HepG2 (cell line): ENCODE results near the gene COL4A6. TPM values are rescaled to one million over a fixed set of nuclear protein-coding genes. Genes with fewer than 3 reads are reported as not detected.

ENCODE experiments used
- ATAC-seq: fragments of 200-7000 bp; cut with Tn5 transposase; 3 replicates; pipeline ENCODE4 v1.9.1; 2020; ENCODE audit warnings: mild to moderate bottlenecking, moderate library complexity
- BruUV-seq: library from RNA; stranded (reverse); fragments of 400-500 nt; replicated peaks from 2 replicates; lab custom pipeline; 2021; lab: Mats Ljungman, UMichigan
- CTCF ChIA-PET: fragments of 300-600 bp; formaldehyde crosslinking; extraction: SDS; loops from one replicate; lab custom pipeline; 2021; ENCODE audit warnings: low total read pairs, inconsistent platforms, low intra/inter-chr PET ratio; lab: Yijun Ruan, JAX
- POLR2A ChIA-PET: fragments of 350-600 bp; sonication (Branson Sonifier 250); formaldehyde crosslinking; loops from one replicate; lab custom pipeline; 2020; ENCODE audit warnings: antibody characterized with exemption, inconsistent platforms; lab: Yijun Ruan, JAX
- DNase-seq: peaks from one replicate; pipeline ENCODE4 v3.0.0-alpha.2; 2015; ENCODE audit warnings: low spot score
- FAIRE-seq: peaks from 3 replicates; lab custom pipeline; 2011; peaks lifted over from hg19 to GRCh38; lab: Jason Lieb, UNC
- H2AFZ ChIP-seq: one replicate; pipeline ENCODE4 v1.6.1; 2011; ENCODE audit warnings: low read length, inconsistent platforms
- H3K27ac ChIP-seq: fragments of 300-600 bp; 3 replicates; pipeline ENCODE4 v1.8.0; 2011; ENCODE audit warnings: mixed run types, mild to moderate bottlenecking, mixed read lengths, low read length, inconsistent platforms; ENCODE audit not compliant: insufficient read depth; ENCODE audit errors: extremely low read length
- H3K27me3 ChIP-seq, 2 experiments: fragments of 200-600 bp in 1 of 2; 2 replicates in 1 of 2; 3 replicates in 1 of 2; pipeline versions ENCODE4 v1.6.0 to v1.8.0; 2011; ENCODE audit warnings: low read length in 2 of 2, mild to moderate bottlenecking in 2 of 2, moderate library complexity in 2 of 2, inconsistent platforms in 1 of 2; ENCODE audit not compliant: insufficient read depth in 2 of 2, control insufficient read depth in 1 of 2
- H3K36me3 ChIP-seq, 2 experiments: fragments of 200-600 bp in 1 of 2; replicated peaks in 1 of 2; 2 replicates in 1 of 2; 3 replicates in 1 of 2; pipeline versions ENCODE4 v1.5.1 to v1.8.0; 2011; ENCODE audit warnings: low read length in 2 of 2, inconsistent platforms in 1 of 2; ENCODE audit not compliant: insufficient read depth in 2 of 2, control insufficient read depth in 1 of 2
- H3K4me1 ChIP-seq: 2 replicates; pipeline ENCODE4 v1.5.1; 2012; ENCODE audit warnings: low read length, inconsistent platforms; ENCODE audit not compliant: insufficient read depth
- H3K4me2 ChIP-seq: 2 replicates; pipeline ENCODE4 v1.6.0; 2011; ENCODE audit warnings: low read depth, low read length, inconsistent platforms
- H3K4me3 ChIP-seq, 3 experiments: fragments of 200-600 bp in 1 of 3; sonication (generic), shearing (Covaris generic) in 1 of 3; replicated peaks in 1 of 3; 2 replicates each; pipeline ENCODE4 v1.5.1; 2011 to 2016; ENCODE audit warnings: low read length in 3 of 3, inconsistent platforms in 2 of 3, low read depth in 2 of 3, mild to moderate bottlenecking in 2 of 3, control low read depth in 1 of 3, mixed read lengths in 1 of 3; ENCODE audit not compliant: insufficient read depth in 1 of 3
- H3K79me2 ChIP-seq: one replicate; pipeline ENCODE4 v1.6.1; 2011; ENCODE audit warnings: low read length, inconsistent platforms; ENCODE audit not compliant: insufficient read depth
- H3K9ac ChIP-seq: 2 replicates; pipeline ENCODE4 v1.6.0; 2011; ENCODE audit warnings: mild to moderate bottlenecking, low read depth, low read length, inconsistent platforms; ENCODE audit not compliant: insufficient read depth
- H3K9me3 ChIP-seq: 2 replicates; pipeline ENCODE4 v1.5.1; 2012; ENCODE audit warnings: mild to moderate bottlenecking, low read length
- H4K20me1 ChIP-seq: 2 replicates; pipeline ENCODE4 v1.6.0; 2011; ENCODE audit warnings: inconsistent platforms, mild to moderate bottlenecking, low read length, moderate library complexity; ENCODE audit not compliant: insufficient read depth
- KDM3A ChIP-seq: IDR thresholded peaks from 2 replicates; pipeline ENCODE4 v1.6.1; 2018; ENCODE audit warnings: low read depth, missing compliant biosample characterization
- RFXANK ChIP-seq: IDR thresholded peaks from 2 replicates; pipeline ENCODE4 v1.6.1; 2016
- SP2 ChIP-seq: sonication (generic); formaldehyde crosslinking; IDR thresholded peaks from 2 replicates; pipeline ENCODE4 v1.5.1; 2020; ENCODE audit warnings: mild to moderate bottlenecking, missing genetic modification reagents
- ZNF17 ChIP-seq: sonication (generic); formaldehyde crosslinking; IDR thresholded peaks from 2 replicates; pipeline ENCODE4 v1.5.0; 2020; ENCODE audit warnings: mild to moderate bottlenecking, missing genetic modification reagents
- ZNF354B ChIP-seq: sonication (generic); formaldehyde crosslinking; IDR thresholded peaks from 2 replicates; pipeline ENCODE4 v1.8.0; 2022; ENCODE audit warnings: mild to moderate bottlenecking, missing genetic modification reagents
- WGBS: methylation state at CpG from one replicate; pipeline ENCODE4 v1.1.6; 2017; ENCODE audit warnings: low lambda C conversion rate; 5-methylcytosine and 5-hydroxymethylcytosine counted together
- in situ Hi-C: cut with HindIII; loops from 2 replicates; pipeline ENCODE4 v1.10.0; 2017; ENCODE audit warnings: low pct_unique_long_range_greater_than_20kb; ENCODE audit not compliant: extremely low pct_ligation_motif_present
- intact Hi-C: fragments of 100-400 bp; cut with micrococcal nuclease; formaldehyde crosslinking; loops from one replicate; pipeline ENCODE4 v1.10.0; 2022; ENCODE audit not compliant: unreplicated experiment
- polyA plus RNA-seq, 8 experiments: library from polyadenylated mRNA; depleted of rRNA in 3 of 8; stranded (reverse) in 7 of 8; unstranded in 1 of 8; fragments of >200 nt; fragmentation: Illumina TruSeq in 4 of 8; extraction: Trizol in 4 of 8; gene quantifications; 2 replicates each; pipeline versions ENCODE4 v1.2.1 to v1.2.3, GENCODE V29; 2011 to 2016; ENCODE audit warnings: low read depth in 4 of 8, missing spikeins in 1 of 8, mixed read lengths in 1 of 8; ENCODE audit not compliant: insufficient read depth in 1 of 8
- total RNA-seq, 5 experiments: library from RNA; depleted of rRNA; stranded (reverse); fragments of >200 nt; fragmentation: Illumina TruSeq; extraction: Trizol; gene quantifications; 2 replicates each; pipeline ENCODE4 v1.2.3, GENCODE V29; 2016; ENCODE audit warnings: low read depth in 1 of 5

The COL4A6 gene
- total and polyA plus RNA-seq, 2 of the 13 experiments (the other 11 are each of a cell fraction or from before 2014, with no cell fraction given) = 4.5 to 8.2 TPM

DNA sequence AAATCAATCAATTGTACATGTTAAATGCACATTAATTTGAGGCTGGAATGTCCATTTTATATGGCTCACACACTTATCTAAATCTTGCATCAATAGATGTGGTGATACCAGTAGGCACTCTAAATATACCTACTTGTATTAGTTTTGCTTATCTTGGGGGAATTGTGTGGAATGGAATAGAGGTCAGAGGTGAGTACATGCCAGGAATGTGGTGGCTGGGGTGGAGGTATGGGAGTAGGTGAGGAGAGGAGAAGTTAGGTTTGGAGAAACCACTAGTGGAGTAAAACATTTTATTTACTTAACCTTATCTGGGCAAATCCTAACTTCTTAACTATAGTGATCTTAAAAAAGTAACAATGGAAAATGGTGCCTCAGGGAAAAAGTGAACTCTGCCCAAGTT, 183.6 kb downstream of the COL4A6 start:
- intact Hi-C loops = no loop called here
- Histone ChIP-seq H3K27ac (no peak overlapping the region), H4K20me1 (no peaks in the 10 kb centered on the region)
- no peak for TF ChIP-seq SP2 (CRISPR knock-in tag)
- TF ChIP-seq RFXANK (CRISPR knock-in tag) = no peak
- no peak for TF ChIP-seq ZNF354B (CRISPR knock-in tag)
- TF ChIP-seq KDM3A (CRISPR knock-in tag) = no peak
- TF ChIP-seq, all 625 proteins: peak for 0
- H3K4me1 ChIP-seq = peaks cover 21% of the 10 kb centered on the region
- POLR2A ChIA-PET = no interaction called here
- no peaks in the 10 kb centered on the region for H3K79me2 ChIP-seq
- no peak for ATAC-seq
- no peak overlapping the region for H3K4me2 ChIP-seq
- BruUV-seq = no TSS peak
- CTCF ChIA-PET = no interaction called here
- no peak for FAIRE-seq
- peaks cover 4% of the 10 kb centered on the region; the same call in 1 of the 2 replicates for H3K9me3 ChIP-seq
- no peak overlapping the region for H3K9ac ChIP-seq
- H3K27me3 ChIP-seq = no peaks in the 10 kb centered on the region
- no peak for DNase-seq
- no peak overlapping the region for H3K4me3 ChIP-seq
- in situ Hi-C loops = no loop called here
- H2AFZ ChIP-seq = no peak overlapping the region
- H3K36me3 ChIP-seq = no peaks in the 10 kb centered on the region

DNA sequence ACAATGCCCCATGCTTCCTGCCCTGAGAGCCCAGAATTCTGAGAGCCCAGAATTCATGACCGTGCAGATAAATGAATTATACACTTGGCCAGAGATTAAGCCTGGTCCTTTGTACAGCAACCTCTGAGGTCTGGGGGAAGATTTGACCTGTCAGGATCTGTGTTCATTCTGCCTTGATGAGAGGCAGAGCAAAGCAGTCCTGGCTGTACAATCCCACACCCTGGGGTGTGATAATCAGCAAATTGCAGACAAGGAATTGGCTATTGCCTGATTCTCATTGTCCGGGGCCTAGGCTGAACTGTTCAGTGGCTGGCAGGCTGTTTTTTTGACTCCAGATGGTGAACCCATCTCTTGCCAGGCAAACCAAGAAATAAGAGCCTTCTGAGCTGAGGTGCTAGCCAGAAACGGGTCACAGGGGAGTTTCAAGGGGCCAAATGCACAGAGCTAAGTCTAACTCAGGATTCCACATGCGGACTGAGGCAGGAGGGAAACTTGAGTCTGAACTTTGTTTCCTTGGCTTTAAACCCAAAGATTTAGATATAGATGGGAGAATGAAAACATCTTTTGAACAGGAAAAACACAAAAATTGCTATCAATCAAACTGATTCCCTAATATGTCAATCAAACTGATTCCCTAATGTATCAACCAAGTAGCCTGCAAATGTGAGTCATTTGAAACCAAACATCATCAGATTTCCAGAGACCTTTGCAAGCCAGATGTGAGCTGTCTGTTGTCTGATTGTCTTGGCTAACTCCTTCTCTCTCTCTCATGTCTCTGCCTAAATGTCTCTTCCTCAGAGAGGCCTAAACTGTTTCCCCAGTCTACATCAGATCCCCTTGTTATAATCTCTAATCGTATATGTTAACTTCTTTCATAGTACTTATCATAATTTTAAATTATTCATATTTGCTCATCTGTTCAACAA, 187.3 kb downstream of the COL4A6 start:
- no TSS peak for BruUV-seq
- Histone ChIP-seq H3K27ac (no peak overlapping the region), H2AFZ (no peak overlapping the region), H3K4me2 (no peak overlapping the region), H3K27me3 (no peaks in the 10 kb centered on the region)
- intact Hi-C loops = no loop called here
- WGBS = 87% methylated on average over 4 of the region's 5 CpGs
- no peak for TF ChIP-seq ZNF17
- TF ChIP-seq, all 625 proteins: peak for 0
- Histone ChIP-seq H3K36me3 (no peaks in the 10 kb centered on the region), H4K20me1 (no peaks in the 10 kb centered on the region), H3K79me2 (no peaks in the 10 kb centered on the region), H3K9me3 (peaks cover 4% of the 10 kb centered on the region; the same call in 1 of the 2 replicates), H3K4me1 (peaks cover 57% of the 10 kb centered on the region), H3K4me3 (no peak overlapping the region), H3K9ac (no peak overlapping the region)
- ATAC-seq (no peak), DNase-seq (no peak), FAIRE-seq (no peak)
- in situ Hi-C loops = no loop called here
- CTCF ChIA-PET = no interaction called here
- POLR2A ChIA-PET = no interaction called here
